ENCODE results near the gene PSMB7.

DNA sequence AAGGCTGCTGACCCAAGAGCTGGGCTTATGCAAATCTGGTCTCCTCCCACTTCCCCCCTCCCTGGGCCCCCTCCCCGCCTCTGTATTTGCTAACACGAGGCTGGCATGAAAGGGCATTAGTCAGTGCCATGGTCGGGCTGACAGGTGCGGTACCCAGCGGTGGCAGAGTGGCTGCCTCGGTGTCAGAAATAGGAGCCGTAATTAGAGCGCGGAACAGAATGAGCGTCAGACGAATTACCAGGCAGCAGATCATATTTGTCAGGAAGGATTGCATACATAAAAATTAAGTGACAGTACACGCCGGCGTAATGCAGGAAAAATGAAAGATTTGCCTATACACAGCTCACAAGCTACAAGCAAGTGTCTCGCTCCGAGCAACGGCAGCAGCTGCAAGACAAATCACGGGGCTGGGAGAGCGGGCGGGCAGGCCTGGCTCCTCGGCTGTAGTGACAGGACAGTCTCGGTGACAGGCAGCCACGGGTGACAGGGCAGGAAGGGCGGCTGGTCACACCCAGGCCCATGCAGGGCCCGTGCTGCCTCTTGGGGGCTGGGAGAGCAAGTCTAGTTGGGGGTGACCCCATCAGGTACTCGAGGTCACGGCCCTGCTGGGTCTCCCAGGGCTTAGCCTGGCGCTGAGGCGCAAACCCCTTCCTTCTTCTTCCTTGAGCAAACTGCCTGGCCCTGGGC is 85.1 kb downstream of the PSMB7 start:
- TF ChIP-seq, protein P1, sequence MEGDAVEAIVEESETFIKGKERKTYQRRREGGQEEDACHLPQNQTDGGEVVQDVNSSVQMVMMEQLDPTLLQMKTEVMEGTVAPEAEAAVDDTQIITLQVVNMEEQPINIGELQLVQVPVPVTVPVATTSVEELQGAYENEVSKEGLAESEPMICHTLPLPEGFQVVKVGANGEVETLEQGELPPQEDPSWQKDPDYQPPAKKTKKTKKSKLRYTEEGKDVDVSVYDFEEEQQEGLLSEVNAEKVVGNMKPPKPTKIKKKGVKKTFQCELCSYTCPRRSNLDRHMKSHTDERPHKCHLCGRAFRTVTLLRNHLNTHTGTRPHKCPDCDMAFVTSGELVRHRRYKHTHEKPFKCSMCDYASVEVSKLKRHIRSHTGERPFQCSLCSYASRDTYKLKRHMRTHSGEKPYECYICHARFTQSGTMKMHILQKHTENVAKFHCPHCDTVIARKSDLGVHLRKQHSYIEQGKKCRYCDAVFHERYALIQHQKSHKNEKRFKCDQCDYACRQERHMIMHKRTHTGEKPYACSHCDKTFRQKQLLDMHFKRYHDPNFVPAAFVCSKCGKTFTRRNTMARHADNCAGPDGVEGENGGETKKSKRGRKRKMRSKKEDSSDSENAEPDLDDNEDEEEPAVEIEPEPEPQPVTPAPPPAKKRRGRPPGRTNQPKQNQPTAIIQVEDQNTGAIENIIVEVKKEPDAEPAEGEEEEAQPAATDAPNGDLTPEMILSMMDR (IDR thresholded peaks at IDR 0.05), result no peak
- no peak for TF ChIP-seq POLR2A (IDR thresholded peaks at IDR 0.05)
